Skeletal muscle tissue (tissue), 4 donors: Measurements from ENCODE around the gene SPTY2D1. TPM values are rescaled to one million over a fixed set of nuclear protein-coding genes. Genes with fewer than 3 reads are reported as not detected.
"Not testable (repeated sequence)": the region's sequence is repeated elsewhere in the genome, so short reads cannot be mapped to it uniquely, and the experiment has no call there.

ENCODE experiments used
- H3K27ac ChIP-seq: one replicate; pipeline ENCODE4 v1.7.0; 2013; ENCODE audit warnings: mild to moderate bottlenecking, low read depth, low read length, inconsistent platforms
- H3K27me3 ChIP-seq, 3 donors: one replicate each; pipeline ENCODE4 v1.7.0; 2013; ENCODE audit warnings: low read length in 3 of 3; ENCODE audit not compliant: control insufficient read depth in 3 of 3, insufficient read depth in 3 of 3
- H3K36me3 ChIP-seq, 3 donors: one replicate each; pipeline ENCODE4 v1.7.0; 2013; ENCODE audit warnings: low read length in 3 of 3; ENCODE audit not compliant: control insufficient read depth in 3 of 3, insufficient read depth in 3 of 3
- H3K4me1 ChIP-seq, 3 donors: one replicate each; pipeline ENCODE4 v1.7.0; 2013; ENCODE audit warnings: low read length in 3 of 3, mild to moderate bottlenecking in 3 of 3; ENCODE audit not compliant: control insufficient read depth in 3 of 3, insufficient read depth in 3 of 3
- H3K4me3 ChIP-seq, 3 donors: one replicate each; pipeline ENCODE4 v1.7.0; 2013; ENCODE audit warnings: low read length in 3 of 3
- H3K9ac ChIP-seq, 3 donors: one replicate each; pipeline ENCODE4 v1.7.0; 2013; ENCODE audit warnings: low read length in 3 of 3, mild to moderate bottlenecking in 3 of 3, moderate library complexity in 2 of 3, low read depth in 1 of 3
- H3K9me3 ChIP-seq, 3 donors: one replicate each; pipeline ENCODE4 v1.7.0; 2013; ENCODE audit warnings: low read length in 3 of 3; ENCODE audit not compliant: control insufficient read depth in 3 of 3
- total RNA-seq: library from RNA; depleted of rRNA; stranded (reverse); fragments of >200 nt; gene quantifications from one replicate; pipeline ENCODE4 v1.2.3, GENCODE V29; 2014
- donor health status: Osteomylitis.

Gene SPTY2D1
- total RNA-seq, 1 donor from 2014 or later, result 13.6 TPM

GRCh38 chr11:18594999-18595749 is 39.0 kb downstream of the SPTY2D1 start:
- Histone ChIP-seq H3K9ac (no peak overlapping the region), H3K4me3 (no peak overlapping the region), H3K36me3 (peaks cover 5 to 12% (median 11%) of the 10 kb centered on the region in 3 donors), H3K27me3 (no peaks in the 10 kb centered on the region), H3K4me1 (peaks cover 4 to 13% (median 10%) of the 10 kb centered on the region in 3 donors), H3K9me3 (no peaks in the 10 kb centered on the region), H3K27ac (no peak overlapping the region)

- not testable (repeated sequence) for H3K9me3 ChIP-seq, H3K9ac ChIP-seq, H3K27ac ChIP-seq, H3K27me3 ChIP-seq, H3K4me3 ChIP-seq
- Histone ChIP-seq H3K36me3 (peaks cover 5 to 12% (median 11%) of the 10 kb centered on the region in 3 donors), H3K4me1 (peaks cover 15 to 24% (median 20%) of the 10 kb centered on the region in 3 donors)
Observed at GRCh38 chr11:18594088-18594487, 40.1 kb downstream of the SPTY2D1 start.

- no peaks in the 10 kb centered on the region for H3K9me3 ChIP-seq
- H3K4me3 ChIP-seq, result no peak overlapping the region
- no peak overlapping the region for H3K27ac ChIP-seq
- H3K9ac ChIP-seq, result peak overlapping the region in 2 of 3 donors; percentile 8 to 40
- peaks cover 18 to 32% (median 30%) of the 10 kb centered on the region in 3 donors for H3K4me1 ChIP-seq
- H3K27me3 ChIP-seq, result no peaks in the 10 kb centered on the region
- H3K36me3 ChIP-seq, result peaks cover 2% of the 10 kb centered on the region in 3 donors
Observed at GRCh38 chr11:18590571-18590970, 43.6 kb downstream of the SPTY2D1 start.

- no peaks in the 10 kb centered on the region for H3K9me3 ChIP-seq
- H3K27ac ChIP-seq, result peak within 1 kb of the TSS; percentile 88
- H3K27me3 ChIP-seq, result no peaks in the 10 kb centered on the region
- no peaks in the 10 kb centered on the region for H3K36me3 ChIP-seq
- peak within 1 kb of the TSS; percentile 93 to 98 (median 94) for H3K9ac ChIP-seq
- H3K4me3 ChIP-seq, result peak within 1 kb of the TSS; percentile 86 to 97 (median 96)
- peaks cover 18 to 32% (median 30%) of the 10 kb centered on the region in 3 donors for H3K4me1 ChIP-seq
Observed at GRCh38 chr11:18588297-18589252, 45.6 kb downstream of the SPTY2D1 start, which contains the start of gene UEVLD. TSS of gene UEVLD (minus strand) at chr11:18588734. CDS start at chr11:18588654, 80 bp downstream.

GRCh38 chr11:18581825-18582224 is 52.3 kb downstream of the SPTY2D1 start:
- no peak overlapping the region for H3K27ac ChIP-seq
- no peak overlapping the region for H3K9ac ChIP-seq
- peaks cover 0 to 4% (median 2%) of the 10 kb centered on the region in 3 donors for H3K36me3 ChIP-seq
- H3K9me3 ChIP-seq, result no peaks in the 10 kb centered on the region
- no peaks in the 10 kb centered on the region for H3K27me3 ChIP-seq
- no peak overlapping the region for H3K4me3 ChIP-seq
- H3K4me1 ChIP-seq, result peaks cover 0 to under 1% (median 0%) of the 10 kb centered on the region in 3 donors

GRCh38 chr11:18580113-18580766 is 53.9 kb downstream of the SPTY2D1 start:
- Histone ChIP-seq H3K27me3 (no peaks in the 10 kb centered on the region), H3K9me3 (no peaks in the 10 kb centered on the region), H3K4me3 (no peak overlapping the region), H3K36me3 (peaks cover 0 to 10% (median 7%) of the 10 kb centered on the region in 3 donors), H3K4me1 (no peaks in the 10 kb centered on the region), H3K9ac (no peak overlapping the region), H3K27ac (no peak overlapping the region)

- H3K27me3 ChIP-seq, result no peaks in the 10 kb centered on the region
- no peaks in the 10 kb centered on the region for H3K4me1 ChIP-seq
- peaks cover 5 to 20% (median 16%) of the 10 kb centered on the region in 3 donors for H3K36me3 ChIP-seq
- H3K9ac ChIP-seq, result no peak overlapping the region
- H3K9me3 ChIP-seq, result no peaks in the 10 kb centered on the region
- H3K4me3 ChIP-seq, result no peak overlapping the region
- no peak overlapping the region for H3K27ac ChIP-seq
Observed at GRCh38 chr11:18578975-18579598, 55.1 kb downstream of the SPTY2D1 start.

- Histone ChIP-seq H3K27ac (no peak overlapping the region), H3K9me3 (no peaks in the 10 kb centered on the region), H3K4me1 (no peaks in the 10 kb centered on the region), H3K36me3 (peaks cover 11 to 36% (median 30%) of the 10 kb centered on the region in 3 donors), H3K9ac (no peak overlapping the region), H3K4me3 (no peak overlapping the region), H3K27me3 (no peaks in the 10 kb centered on the region)
Observed at GRCh38 chr11:18575361-18575760, 58.8 kb downstream of the SPTY2D1 start.

- Histone ChIP-seq H3K9ac (no peak overlapping the region), H3K36me3 (peaks cover 13 to 16% (median 14%) of the 10 kb centered on the region in 3 donors), H3K27me3 (no peaks in the 10 kb centered on the region), H3K4me1 (no peaks in the 10 kb centered on the region), H3K4me3 (no peak overlapping the region), H3K27ac (no peak overlapping the region), H3K9me3 (no peaks in the 10 kb centered on the region)
Observed at GRCh38 chr11:18567081-18567480, 67.1 kb downstream of the SPTY2D1 start.
